CD4-positive, alpha-beta T cell treated with Interleukin-12 subunit alpha and Interleukin-12 subunit beta, for 1 hour (primary cell): ENCODE data around the gene CASQ1.

ENCODE experiments used
- DNase-seq: peaks from one replicate; pipeline ENCODE4 v3.0.0-alpha.2; 2020

Gene CASQ1

DNA sequence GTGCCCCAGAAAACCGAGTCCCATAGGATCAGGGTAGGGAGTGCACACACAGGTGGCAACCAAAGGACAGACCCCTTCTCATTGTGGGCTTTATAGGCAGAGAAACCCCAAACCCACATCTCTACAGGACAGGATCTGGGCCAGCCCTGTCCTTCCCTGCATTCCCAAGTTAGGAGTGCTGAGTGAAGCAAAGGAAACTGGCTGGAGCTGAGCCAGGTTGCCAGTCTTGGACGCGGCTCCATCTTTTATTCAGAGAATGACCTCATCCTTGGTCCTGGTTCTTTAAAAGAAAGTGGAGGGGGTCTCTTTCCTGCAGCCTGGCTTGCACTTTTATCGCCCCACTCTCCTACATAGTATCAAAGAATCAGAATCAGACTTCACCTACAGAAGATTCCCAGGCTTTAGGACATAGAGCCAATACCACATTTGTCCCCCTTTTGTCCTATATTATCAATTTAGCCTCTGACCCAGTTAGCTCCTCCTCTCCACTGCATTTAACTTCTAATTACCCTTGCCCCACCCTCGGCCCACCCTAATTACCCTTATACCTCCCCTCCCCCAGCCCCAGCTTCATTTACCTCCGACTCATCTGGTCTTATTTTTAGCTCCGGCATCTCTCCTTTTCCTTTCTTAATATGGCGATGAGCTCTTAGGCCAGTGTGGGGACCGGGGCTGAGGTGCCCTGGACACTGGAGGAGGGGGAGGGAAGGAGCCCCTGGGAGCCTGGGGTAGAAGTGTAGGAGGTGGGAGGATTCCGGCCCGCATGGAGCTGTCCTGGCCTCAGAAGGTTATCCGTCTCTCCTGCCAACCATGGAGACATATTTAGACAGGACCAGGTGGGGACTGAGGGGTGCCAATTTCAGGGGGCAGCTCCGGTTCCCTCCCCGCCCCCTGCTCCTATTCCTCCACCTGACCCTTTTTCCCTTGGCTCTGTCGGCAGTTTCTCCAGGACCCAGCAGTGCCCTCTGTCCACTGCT lies at the start of gene CASQ1:
Gene CASQ1, plus strand, starts transcription at position 927 of the 977 bp plus-strand sequence. CDS start 177 bp downstream, outside the sequence.
- DNase-seq = no peak

DNA sequence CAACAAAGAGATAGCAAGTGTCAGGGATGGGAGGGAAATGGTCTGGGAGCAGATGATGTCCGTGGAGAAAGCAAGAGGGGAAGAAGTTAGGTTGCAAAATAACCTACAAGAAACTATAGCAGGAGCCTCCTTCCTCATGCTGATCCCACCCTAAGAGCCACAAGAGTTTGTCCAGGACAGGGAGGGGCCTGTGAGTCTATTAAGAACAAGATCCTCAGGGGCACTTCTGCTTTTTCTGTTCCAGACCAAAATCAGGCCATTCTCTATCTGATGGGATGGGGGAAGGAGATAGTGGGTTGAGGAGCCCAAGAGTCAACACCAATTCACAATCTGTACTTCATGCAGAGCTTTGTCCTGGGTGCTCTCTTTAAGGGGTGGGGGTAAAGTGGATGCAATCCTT lies 46.7 kb upstream of the CASQ1 start:
- DNase-seq = no peak

DNA sequence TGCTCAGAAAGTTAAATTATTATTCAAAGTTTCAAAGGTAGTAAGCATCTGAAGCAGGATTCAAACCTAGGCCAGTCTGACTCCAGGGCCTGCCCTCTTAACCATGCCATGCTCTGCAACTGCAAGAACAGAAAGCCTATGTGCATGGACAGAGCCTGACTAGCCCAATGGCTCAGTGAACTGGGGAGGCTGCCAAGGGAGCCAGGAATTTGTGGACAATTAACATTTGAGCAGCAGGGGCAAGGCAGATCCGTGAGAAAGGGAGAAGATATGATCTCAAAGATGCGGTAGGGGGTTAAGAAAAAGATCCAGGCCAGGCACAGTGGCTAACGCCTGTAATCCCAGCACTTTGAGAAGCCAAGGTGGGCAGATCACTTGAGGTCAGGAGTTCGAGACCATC lies 45.5 kb upstream of the CASQ1 start:
- DNase-seq = no peak

DNA sequence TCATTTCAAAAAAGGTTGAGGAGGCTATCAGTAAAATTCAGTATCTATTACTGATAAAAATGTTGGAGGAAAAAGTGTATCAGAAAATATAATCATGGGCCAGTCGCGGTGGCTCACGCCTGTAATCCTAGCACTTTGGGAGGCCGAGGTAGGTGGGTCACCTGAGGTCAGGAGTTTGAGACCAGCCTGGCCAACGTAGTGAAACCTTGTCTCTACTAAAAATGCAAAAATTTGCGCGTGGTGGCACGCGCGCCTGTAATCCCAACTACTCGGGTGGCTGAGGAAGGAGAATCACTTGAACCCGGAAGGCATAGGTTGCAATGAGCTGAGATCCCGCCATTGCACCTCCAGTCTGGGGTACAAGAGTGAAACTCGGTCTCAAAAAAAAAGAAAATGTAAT lies 44.3 kb upstream of the CASQ1 start:
- DNase-seq = no peak

DNA sequence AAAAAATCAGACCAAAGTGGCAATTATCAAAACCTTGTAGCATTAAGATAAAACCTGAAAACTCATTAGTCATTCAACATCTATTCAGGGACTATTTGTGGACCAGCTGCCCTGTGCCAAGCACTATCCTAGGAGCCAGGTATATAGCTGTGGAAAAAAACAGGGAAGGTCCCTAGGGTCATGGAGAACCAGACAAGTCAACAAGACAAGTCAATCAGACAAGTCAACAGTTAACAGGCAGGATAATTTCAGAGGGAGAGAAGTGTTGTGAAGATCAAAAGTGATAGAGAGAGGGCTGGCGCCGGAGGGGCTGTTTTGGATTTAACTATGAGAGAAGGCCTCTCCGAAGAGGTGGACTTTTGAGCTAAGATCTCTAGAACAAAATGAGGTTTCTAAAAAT lies 42.3 kb upstream of the CASQ1 start:
- no peak for DNase-seq

DNA sequence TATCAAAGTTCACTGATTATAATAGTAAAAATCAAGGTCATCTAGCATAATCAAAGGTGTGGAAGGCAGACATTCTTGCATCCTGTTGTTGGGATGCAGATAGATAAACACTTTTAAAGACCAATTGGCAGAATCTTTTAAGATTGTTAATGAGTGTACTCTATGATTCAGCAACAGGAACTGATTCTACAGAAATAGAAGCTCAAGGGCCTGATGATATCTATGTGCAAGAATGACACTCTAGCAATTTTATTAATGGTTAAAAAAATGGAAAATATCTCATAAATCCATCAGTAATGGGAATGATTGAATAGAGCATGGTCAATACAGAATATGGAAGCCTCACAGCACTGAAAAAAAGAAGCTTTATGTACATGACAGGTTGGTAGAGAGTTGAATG lies 41.1 kb upstream of the CASQ1 start:
- DNase-seq = no peak

DNA sequence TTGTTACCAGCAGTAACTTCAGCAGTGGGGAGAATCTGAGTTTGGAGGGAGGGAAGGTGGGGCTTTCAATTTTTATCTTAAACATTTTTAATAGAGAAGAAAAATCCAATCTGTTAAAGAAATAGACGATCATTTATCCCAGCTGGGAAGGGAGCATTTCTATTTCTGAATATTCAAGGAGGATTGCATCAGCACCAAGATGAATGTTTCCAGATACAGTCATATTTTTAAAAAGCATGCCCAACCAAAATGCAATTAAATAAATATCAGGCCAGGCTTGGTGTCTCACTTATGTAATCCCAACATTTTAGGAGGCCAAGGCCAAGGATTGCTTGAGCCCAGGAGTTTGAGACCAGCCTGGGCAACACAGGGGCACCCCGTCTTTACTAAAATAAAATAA lies 40.7 kb upstream of the CASQ1 start:
- DNase-seq = no peak

DNA sequence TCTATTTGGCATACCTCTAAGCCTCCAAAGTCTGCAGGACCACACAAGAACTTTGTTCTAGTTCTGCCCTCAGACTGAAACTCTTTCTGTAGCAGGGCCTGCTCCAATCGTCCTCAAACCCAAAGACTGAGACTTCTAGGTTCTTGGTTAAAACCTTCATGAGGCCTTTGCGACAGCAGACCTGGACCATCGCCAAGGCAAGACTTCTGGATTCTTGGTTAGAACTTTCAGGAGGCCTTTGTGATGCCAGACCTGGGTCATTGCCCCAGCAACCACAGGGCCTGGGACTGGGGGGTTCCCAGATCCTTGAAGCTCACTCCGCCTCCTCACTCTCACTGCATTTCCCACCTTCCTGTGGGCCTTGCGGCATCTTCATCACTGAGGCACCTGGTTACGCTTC lies 39.1 kb upstream of the CASQ1 start, which contains the start of gene ATP1A4:
Gene ATP1A4, plus strand, starts transcription at position 301 of the 400 bp plus-strand sequence. CDS start 438 bp downstream, outside the sequence.
- no peak for DNase-seq

DNA sequence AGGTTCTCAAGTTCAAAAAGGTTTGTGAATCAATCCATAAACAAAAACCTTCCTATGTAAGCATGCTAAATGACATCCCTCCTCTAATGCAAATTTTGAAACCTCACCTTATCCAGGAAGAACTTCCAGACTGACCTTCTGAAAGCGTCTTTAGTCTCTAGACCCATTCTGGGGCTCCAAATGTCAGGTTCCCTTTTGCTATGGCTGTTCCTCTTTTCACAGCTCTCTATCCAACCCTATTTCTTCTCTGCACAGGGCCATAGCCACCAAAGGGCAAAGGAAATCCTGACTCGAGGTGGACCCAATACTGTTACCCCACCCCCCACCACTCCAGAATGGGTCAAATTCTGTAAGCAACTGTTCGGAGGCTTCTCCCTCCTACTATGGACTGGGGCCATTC lies 35.6 kb upstream of the CASQ1 start:
- no peak for DNase-seq

DNA sequence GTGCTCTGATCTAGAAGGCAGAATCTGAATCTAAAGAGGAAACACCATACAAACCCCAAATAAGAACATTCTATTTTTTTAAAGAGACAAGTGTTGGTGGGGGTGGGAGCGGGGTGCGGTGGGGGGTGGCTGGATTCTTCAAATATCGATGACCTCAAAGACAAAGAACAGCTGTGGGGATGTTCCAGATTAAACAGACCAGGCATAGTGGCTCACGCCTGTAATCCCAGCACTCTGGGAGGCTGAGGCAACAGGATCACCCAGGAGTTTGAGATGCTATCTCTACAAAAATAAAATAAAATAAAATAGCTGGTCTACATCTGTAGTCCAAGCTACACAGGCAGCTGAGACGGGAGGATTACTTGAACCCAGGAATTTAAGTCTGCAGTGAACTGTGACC lies 34.0 kb upstream of the CASQ1 start:
- DNase-seq = no peak

DNA sequence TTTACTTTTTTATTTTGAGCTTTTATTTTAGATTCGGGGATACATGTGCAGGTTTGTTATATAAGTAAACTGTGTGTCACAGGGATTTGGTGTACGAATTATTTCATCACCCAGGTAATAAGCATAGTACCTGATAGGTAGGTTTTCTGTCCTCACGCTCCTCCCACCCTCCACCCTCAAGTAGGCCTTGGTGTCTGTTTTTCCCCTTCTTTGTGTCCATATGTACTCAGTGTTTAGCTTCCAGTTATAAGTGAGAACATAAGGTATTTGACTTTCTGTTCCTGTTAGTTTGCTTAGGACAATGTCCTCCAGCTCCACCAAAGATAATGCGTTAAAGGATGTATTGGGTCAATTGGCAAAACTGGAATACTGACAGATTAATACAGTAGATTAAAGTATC lies 33.2 kb upstream of the CASQ1 start:
- DNase-seq = no peak

DNA sequence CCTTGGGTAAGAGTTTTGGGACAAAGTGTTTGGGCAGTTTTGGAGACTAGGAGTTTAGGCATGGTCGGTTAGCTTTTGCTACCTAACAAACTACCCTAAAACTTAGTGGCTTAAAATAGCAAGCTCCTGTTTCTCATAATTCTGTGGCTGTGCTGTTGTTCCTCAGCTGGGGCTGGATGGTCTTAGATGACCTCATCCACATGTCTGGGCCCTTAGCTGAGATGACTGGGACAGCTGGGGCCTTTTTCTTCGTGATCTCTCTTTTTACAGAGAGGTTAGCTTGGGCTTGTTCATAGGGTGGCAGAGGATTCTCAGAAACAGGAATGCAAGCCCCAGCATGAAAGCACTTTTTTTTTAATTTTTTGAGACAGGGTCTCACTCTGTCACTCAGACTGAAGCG lies 32.3 kb upstream of the CASQ1 start:
- no peak for DNase-seq

DNA sequence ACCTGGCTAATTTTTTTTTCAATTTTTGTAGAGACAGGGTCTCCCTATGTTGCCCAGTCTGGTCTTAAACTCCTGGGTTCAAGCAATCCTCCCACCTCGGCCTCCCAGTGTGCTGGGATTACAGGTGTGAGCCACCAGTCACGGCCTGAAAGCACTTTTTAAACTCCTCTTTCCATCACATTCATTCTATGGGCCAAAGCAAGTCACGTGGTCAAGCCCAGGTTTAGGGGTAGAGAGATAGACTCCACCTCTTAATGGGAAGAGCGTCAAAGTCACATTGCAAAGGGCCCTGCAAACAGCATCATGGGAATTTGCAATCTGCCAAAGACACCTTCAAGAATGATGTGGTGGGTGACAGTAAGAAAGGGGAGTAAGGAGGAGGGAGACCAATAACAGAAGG lies 31.8 kb upstream of the CASQ1 start:
- no peak for DNase-seq

DNA sequence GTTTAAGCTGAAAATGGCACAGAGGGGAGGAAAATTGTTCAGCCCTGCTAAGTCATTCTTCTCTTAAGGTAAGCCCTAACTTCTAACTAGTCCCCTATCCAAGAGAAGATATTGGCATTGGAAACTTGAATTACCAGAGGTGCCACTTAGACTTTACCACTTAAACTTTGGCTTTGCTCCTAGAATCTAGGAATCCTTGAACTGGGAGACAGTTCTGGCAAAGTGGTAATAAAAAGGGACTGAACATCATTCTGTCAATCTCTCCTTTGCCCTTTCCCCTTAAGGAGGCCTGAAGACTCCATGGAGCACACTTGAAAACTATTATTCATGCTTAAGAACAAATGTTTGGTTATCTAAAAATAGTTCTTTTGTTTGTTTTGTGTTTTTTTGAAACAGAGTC lies 30.5 kb upstream of the CASQ1 start:
- DNase-seq = no peak

DNA sequence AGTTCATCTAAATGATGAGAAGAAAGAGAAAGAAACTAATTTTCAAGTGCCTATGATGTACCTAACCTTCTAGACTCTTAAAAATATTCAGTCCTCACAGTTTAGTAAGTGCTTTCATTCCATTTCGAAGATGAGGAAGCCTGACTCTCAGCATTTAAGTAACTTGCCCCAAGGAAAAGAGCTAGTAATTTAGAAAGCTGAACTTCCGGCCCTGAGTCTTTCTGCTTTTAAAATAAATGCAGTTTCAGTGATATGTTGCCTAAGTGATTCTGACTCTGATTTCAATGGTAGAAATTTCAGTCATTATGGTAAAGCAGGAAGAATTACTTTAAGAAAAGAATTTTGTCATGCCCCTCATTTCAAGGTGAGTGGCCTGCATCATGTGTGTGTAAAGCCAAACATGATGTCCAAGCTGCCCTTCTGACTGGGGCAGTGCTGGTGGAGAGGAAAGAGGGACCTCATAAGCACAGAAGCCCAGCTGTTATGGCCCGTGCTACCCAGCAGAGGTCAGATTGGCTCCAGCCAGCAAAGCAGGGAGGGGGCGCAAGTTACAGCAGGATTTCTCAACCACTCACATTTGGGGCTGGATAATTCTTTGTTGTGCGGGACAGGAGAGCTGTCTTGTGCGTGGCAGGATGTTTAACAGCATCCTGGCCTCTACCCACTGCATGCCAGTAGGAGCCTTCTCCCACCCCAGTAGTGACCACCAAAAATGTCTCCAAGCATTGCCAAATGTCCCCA lies 28.2 kb upstream of the CASQ1 start:
- no peak for DNase-seq

DNA sequence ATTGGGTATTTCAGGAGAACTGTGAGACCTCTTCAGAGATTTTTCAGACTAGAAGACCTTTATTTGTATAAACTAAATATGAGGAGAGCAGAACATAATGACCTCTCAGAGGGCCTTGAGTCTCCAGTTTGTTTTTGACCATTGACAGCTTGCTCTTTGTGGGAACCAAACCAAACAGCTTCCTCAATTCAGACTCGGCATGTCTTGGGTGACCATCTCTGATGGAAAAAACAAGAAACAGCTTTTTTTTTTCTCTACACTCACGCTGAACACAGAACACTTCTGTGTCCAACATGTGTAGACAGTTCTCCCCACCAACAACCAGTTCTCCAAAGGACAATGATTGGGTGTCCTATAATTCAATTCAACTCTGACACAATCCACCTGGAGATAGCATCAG lies 27.4 kb upstream of the CASQ1 start:
- no peak for DNase-seq

DNA sequence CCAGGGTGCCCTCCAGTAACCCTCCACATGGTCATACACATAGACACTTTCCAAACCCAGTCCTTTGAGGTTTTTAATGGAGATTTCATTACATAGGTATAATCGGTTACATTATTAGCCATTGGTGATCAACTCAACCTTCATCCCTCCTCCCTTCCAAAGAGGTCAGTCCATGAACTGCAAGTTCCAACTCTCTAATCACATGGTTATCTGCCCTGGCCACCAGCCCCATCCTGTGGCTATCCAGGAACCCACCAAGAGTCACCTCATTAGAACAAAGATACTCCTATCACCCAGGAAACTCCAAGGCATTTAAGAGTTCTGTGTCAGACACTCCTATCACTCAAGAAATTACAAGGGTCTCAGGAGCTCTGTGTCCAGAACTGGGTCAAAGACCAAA lies 26.8 kb upstream of the CASQ1 start:
- no peak for DNase-seq

DNA sequence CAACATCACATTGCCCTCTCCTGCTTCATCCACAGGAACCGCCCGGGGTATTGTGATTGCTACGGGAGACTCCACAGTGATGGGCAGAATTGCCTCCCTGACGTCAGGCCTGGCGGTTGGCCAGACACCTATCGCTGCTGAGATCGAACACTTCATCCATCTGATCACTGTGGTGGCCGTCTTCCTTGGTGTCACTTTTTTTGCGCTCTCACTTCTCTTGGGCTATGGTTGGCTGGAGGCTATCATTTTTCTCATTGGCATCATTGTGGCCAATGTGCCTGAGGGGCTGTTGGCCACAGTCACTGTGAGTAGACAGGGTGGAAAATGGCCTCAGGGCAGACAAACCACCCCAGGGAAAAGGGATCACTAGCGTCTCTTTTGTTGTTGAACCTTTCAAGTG lies 26.3 kb upstream of the CASQ1 start:
- no peak for DNase-seq

DNA sequence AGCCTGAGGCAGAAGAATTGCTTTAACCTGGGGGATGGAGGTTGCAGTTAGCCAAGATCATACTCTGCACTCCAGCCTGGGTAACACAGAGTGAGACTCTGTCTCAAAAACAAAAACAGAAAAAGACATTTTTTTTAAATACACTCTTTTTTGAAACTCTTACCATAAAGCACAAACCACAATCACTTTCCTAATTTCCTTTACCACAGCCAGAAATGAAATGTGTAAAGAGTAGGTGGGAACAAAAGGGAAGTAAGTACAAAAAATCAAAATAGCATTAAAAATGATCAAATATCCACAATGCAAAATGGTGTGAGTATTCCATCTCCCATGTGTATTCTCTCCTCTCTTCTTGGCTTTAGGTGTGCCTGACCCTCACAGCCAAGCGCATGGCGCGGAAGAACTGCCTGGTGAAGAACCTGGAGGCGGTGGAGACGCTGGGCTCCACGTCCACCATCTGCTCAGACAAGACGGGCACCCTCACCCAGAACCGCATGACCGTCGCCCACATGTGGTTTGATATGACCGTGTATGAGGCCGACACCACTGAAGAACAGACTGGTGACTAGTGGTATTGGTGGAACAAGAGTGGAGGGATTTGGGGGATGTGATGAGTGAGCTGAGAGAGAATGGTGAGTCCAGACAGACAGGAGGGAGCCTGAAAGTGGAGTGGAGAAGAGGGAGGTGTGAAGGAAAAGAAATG lies 24.1 kb upstream of the CASQ1 start:
- DNase-seq = no peak

DNA sequence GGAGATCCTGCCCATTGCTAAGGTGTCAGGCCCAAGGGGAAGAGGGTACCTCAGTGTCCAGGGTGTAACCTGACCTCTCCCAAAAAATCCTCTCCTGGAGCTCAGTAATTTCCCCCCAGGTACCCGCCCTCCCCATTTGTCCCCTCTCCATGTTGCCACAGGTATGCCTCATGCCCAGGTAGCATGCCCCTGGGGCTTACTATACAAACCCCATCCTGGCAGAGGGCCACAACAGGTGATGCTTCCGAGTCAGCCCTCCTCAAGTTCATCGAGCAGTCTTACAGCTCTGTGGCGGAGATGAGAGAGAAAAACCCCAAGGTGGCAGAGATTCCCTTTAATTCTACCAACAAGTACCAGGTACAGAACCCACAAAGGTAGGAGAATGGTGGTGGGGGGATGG lies 23.3 kb upstream of the CASQ1 start:
- no peak for DNase-seq

DNA sequence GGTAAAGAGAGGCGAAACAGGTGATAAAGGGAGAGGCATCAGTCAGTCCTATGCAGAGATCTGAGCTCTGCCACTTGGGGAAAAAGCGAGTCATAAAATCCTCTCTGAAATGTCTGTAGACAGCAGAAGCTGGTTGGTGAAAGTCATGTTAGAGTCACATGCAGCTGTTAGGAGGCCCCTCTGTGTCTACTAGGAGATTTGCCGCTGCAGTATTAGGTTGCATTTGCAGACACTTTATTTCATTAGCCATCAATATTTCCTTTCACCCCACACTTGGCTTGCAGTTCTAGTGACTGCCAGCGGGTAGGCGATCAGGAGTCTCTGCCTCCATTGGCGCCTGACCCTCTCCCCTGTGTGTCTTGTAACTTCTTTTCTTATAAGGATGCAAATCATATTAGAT lies 22.8 kb upstream of the CASQ1 start:
- DNase-seq = no peak

DNA sequence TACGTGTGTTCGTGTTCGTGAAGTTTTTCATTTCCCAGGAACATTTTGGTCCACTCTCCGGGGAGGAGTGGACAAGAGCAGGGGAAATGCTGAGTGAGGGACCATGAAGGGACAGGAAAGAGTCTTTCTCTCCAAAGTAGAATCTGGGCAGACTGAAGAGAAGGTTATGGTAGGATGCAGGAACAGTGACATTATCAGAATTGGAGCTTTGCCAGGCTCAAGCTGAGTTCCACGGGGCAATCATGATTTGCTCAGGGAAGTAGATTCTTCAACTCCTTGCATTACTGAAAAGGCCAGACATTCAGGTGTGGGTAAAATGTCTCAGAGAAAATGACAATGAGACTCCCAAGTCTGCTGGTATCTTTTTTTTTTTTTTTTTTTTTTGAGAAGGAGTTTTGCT lies 22.4 kb upstream of the CASQ1 start:
- DNase-seq = no peak

DNA sequence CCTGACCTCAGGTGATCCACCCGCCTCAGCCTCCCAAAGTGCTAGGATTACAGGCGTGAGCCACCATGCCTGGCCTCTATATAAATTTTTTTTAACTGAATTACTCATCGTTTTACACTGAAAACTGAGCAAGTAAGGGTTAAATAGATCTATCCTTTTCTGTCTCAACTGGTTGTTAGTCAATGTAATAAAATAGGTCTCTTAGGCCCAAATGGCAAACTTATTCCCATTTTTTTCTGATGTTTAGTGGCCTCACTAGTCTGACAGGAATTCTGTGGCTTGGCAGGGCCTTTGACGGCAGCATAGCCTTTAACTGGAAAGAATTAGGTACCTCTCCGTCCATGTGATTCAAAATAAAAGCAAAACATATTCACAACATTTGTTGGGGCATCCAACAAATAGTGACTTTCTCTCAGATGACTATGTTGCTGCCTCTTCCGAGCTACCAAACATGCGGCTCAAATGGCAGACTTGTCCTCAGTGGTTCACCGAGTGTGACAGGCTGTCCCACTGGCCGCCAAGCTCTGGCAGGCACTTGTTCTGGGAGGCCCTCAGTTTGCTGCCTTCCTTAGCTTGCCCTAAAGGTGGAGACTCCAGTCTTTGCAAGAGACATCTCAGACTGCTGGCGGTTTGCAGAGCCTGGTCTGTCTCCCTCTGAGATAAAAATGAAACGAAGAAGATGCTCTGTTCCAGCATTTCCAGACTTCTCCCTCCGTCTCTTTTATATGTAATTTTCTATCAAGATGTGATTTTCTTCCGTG lies 21.6 kb upstream of the CASQ1 start:
- no peak for DNase-seq
